Fibroblast of skin of back (primary cell): ENCODE results near the gene SYS1.
"Not testable (repeated sequence)": the region's sequence is repeated elsewhere in the genome, so short reads cannot be mapped to it uniquely, and the experiment has no call there.

Experiments
- DNase-seq: peaks from one replicate; pipeline ENCODE4 v3.0.0-alpha.2; 2013

The SYS1 gene

GRCh38 chr20:45340236-45340847, 22.6 kb upstream of the SYS1 start:
- no peak for DNase-seq

GRCh38 chr20:45340951-45341350, 22.0 kb upstream of the SYS1 start:
- DNase-seq, result no peak

DNA sequence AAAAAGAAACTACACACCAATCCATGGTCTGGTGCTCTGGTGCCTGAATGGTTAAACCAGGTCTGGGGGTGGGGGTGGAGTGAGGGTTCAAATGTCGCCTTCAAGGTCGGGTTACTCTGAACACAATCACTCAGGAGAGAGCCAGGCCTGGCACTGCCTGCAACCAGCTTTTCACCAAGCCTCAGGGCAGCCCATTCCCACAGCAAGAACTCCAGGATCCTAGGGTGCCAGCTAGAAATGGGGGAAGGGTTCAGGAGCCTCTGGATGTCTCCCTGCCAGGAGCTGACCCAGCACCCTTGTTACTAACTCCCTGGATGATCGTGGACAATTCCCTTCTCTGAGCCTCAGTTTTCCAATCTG, 21.4 kb upstream of the SYS1 start:
- no peak for DNase-seq

- DNase-seq, result peak; percentile 35
These were observed 20.8 kb upstream of the SYS1 start for GRCh38 chr20:45341939-45342854.

DNA sequence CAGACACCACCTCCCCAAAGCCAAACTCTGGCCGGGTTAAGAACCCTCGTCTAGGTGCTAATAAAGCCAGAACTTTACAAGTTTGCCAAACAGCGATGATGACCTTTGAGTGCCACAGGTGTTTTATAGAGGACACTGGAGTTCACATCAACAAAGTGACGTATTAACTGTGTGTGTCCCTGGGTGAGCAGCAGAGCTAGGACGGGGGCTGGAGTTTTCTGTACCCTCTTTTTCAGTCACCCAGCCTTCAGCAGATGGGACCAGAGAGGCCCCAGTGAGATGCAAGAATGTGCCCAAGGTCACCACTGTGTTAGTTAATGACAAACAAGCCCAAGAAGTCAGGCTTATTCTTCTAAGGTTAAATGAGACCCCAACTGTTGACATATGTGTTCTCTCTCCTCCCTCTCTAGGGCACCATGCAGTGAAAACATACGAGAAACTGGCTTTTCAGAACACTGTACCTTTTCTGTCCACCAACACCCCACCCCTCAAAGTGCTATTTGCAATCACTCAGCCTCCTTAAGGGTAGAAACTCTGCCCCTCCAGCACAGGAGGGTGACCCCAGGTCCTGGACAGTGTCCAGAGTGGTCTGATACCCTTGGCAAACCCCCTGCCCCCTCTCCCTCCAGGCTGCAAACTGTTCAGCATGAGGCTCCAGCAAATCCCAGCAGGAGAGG, 20.0 kb upstream of the SYS1 start:
- DNase-seq, result no peak

GRCh38 chr20:45343532-45344167, 19.3 kb upstream of the SYS1 start:
- no peak for DNase-seq

DNA sequence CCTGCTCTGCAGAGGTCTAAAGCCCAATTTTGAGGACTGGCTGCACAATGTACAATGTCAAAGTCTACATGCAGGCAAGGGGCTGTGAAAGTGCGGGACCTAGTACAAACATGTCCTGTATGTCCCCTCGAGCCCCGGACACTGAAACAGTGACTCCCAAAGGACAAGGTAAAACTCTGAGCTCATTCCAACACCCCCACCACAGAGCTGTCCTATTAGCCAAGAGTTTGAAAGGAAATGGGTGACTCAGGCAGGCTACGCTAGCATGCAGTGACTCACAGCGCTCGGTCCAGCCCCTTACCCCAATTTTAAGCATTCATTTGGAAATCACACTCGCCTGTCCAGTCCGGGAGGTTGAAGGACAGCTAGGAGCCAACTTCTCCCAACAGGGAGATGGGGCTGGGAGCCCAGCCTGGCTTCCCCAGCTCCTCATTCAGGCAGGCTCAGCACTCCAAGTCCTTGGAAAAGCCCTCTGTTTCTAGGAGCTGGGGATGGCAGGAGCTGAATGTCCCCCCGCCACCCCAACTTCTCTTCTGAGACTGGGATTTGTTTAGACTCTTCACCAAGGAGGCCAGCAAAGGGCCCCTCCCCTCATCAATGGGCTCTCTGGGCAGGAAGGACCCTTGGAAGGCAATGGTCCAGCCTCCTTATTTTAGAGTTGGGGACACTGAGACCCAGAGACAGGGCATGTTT, 18.6 kb upstream of the SYS1 start:
- DNase-seq, result peak; percentile 92

GRCh38 chr20:45345104-45345936, 17.6 kb upstream of the SYS1 start:
- no peak for DNase-seq

DNA sequence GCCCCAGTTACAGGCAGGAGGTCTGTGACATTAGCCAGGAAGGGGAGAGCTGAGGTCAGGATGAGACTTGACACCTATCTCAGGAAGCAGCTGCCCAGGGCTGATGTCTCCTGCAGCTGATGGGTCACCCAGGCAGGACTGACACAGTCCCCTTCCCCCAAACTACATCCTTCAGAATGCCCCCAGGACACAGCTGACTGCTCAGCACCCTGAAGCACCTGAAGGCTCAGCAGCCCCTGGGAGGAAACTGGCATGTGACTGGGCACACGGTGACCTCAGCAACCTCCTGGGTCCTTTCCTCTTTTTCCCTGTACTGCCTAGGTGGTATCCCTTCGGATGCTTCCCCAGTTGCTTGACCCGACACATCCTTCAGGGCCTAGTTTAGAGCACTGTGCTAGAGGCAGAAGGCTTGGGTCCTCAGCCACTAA, 16.7 kb upstream of the SYS1 start:
- DNase-seq, result no peak

DNA sequence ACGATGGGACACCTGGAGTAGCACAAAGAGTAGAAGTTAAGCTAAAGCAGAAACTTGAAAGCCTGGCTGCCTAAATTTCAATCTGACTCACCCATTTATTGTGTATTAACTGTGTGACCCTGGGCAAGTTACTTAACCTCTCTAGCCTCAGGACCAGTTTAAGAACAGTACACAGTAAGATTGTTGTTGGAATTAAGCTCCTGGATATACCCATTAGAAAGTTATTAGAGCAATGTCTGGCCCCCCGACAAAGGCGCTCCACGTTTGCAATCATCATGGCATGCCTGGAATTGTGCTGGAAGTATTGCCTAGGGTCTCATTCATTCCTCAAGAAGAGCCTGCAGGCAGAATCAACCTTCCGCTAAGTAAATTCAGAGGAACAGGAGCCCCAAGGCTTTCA, 16.1 kb upstream of the SYS1 start:
- no peak for DNase-seq

DNA sequence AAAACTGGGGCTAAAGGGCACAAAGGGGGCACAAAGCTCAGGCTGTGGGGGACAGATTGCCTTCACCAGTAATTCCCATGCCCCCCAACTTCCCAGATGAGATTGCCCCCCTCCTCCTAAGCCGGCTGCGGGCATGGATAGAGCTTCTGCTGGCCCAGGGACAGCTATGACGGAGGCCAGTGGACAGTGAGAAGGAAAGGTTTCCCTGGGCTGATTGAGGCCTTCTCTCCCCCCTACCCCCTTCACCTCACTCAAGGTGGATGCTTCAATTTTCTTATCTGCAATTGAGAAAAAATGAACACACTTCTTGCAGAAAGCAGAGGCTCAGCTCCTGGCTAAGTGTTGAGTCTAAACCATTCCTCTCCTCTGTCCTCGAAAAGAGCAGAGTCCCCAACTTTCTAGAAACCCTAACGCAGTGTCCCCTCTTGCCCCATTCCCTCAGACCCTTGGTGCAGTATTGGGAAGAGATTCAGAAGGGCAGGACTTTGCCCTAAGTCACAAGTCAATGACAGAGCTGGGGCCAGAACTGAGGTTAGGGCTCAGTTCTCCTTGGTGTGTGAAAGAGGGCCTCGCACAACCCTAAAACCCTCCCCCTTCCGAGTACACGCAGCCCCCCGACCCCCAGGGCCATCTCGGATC, 15.5 kb upstream of the SYS1 start:
- no peak for DNase-seq

GRCh38 chr20:45347936-45348778, 14.8 kb upstream of the SYS1 start, which contains the start of gene SDC4:
SDC4 (minus strand) TSS chr20:45348424; CDS start chr20:45348384, 40 bp downstream.
- peak; percentile 63 for DNase-seq

DNA sequence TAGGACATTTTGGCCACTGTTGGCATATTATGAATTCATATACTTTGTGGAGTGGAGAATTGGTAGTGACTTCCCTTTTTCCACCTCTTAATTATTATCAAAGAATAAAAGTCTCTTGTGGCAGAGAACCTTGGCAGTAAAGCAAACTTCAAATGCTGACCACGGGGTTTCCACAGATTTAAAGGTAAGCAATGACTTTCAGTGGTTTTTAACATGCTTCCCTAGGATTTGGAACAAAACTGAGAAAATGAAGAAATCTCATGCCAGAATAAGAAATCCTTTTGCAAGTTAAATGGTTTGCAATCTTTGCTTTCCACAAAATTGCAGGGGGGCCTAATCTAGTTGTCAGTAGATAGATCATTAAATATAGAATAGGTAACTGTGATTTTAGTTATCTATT, 12.7 kb upstream of the SYS1 start:
- DNase-seq, result no peak

GRCh38 chr20:45350795-45351194, 12.2 kb upstream of the SYS1 start:
- DNase-seq, result not testable (repeated sequence)

GRCh38 chr20:45352729-45353128, 10.2 kb upstream of the SYS1 start:
- no peak for DNase-seq

DNA sequence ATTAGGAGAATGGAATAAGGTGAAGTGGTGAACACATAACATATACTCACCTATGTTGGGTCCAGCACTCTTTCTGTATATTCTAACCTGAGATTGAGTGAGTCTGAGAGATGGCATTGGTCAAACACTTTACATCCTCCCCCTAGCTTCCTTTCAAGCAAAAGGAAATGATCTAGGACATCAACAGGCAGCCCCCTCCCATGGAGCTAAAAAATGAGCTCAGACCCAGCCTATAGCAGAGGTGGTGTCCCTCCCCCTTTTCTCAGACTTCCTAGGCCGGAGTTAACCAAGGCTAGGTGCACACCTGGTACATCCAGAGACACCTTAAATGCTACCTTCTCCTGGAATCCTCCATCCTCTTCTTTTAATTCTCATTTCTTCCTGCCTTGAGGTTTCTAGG, 9.2 kb upstream of the SYS1 start:
- DNase-seq, result no peak

DNA sequence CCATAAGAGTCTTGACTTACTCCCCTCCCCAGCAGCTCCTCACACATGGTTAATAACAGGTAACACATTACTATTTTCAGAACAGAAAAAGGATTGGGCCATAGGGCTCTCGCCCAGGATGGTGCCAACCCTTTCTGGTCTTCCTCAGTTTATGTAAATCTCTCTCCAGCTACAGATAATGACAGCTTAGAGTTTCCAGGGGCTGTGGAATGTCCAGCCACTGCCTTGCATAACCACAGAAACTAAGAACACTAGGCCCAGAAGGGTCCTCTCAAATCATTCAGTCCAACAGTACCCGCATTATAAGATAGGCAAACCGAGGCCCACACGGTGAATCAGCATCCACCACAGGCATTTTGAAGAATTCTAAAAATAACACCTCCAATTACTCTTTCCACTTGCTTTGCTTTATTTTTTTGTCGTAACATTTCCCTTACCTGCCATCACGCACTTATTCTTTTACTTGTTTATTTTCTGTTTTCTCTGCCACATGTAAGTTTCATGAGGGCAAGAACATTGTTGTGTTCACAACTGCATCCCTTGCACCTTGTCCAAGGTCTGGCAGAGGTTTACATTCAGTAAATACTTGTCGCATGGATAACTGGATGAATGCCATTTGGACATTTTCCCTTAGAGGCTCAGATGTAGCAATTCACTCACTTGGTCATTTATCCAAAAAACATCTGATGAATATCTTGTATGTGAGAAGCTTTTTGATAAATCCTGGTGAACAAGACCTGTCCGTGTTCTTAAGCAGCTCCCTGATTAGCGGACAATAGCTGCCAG, 8.3 kb upstream of the SYS1 start:
- DNase-seq, result no peak

DNA sequence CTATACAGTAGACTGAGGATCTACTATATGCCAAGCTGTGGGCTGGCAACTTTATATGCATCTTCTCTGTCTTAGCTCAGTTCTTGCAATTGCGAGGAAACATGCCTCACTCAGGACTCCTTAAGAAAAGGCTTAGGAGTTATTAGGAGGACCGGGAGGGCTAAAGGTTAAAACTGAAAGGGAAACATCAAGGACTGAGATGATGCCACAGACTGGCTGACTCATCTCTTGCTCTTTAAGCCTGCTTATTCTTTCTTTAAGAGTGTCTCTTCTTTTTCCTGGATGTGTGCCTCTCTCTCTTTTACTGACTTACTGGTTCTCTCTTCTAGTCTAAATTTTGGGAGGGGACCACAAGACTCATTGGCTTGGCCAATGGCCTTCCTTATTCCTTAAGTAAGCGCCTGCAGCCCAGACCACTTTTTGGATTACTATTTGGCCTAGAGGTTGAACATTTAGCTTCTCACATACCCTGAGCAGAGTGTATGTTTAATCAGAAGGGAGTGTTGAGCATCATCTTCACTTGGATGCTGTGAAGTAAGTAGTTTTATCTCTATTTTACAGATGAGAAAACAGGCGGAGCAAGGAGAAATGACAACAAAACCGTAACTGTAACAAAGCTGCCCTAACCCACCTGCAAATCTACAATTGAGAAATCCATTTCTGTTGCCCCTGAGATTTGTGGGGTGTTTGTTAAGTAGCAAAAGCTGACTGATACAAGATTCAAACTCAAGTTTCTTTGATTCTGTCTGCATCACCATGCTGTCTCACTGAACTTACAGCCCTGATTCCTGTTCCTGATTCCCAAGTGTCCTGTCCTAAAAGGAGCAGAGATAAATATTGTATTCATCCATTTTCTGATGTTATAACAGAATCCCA, 7.5 kb upstream of the SYS1 start:
- DNase-seq, result peak; percentile 66
